GM21576 (cell line): ENCODE results near the gene SRGAP2B.
"Not testable (repeated sequence)": the region's sequence is repeated elsewhere in the genome, so short reads cannot be mapped to it uniquely, and the experiment has no call there.

Experiments
- ATAC-seq: cut with Tn5 transposase; IDR thresholded peaks from one replicate; pipeline ENCODE4 v1.9.1; 2021; ENCODE audit warnings: mild to moderate bottlenecking, moderate library complexity; ENCODE audit not compliant: unreplicated experiment

The SRGAP2B gene

GRCh38 chr1:144961604-144962583 lies 133.2 kb downstream of the SRGAP2B start:
- not testable (repeated sequence) for ATAC-seq

DNA sequence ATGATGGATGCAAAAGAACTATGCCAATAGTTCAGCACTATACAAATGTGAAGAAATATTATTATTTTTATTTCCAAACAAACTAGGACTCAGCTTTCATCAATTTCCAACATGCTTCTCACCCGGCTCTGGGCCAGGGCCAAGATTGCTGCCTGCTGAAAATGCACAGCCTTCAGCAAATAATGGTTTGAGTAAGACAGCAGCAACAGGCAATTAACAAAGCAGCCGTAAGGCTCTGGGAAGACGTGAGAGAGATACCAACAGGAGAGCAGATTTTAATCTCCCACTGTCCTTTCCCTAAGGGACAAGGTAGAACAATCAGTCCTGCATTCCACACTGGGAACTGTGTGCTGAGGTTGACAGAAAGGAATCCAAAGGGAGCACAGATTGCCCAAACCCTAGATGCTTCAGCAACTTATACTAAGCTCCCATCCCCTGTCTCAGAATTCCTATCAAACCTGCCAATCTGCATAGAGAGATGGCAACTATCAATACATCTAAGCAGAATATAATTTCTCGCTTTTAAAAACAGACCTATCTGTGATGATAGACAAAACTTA lies 134.1 kb downstream of the SRGAP2B start:
- ATAC-seq, result not testable (repeated sequence)

DNA sequence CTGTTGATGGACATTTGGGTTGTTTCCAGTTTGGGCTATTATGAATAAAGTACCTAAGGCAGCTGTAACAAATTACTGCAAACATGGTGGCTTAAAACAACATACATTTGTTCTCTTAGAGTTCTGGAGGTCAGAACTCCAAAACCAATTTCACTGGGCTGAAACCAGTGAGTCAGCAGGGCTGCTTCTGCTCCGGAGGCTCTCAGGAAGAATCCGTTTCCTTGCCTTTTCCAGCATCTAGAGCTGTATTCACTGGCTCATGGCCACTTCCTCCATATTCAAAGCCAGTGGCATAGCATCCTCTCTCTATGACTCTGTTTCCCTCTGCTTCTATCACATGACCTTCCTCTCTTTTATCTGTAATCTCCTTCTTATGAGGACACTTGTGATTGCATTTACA lies 146.7 kb downstream of the SRGAP2B start:
- ATAC-seq, result not testable (repeated sequence)

DNA sequence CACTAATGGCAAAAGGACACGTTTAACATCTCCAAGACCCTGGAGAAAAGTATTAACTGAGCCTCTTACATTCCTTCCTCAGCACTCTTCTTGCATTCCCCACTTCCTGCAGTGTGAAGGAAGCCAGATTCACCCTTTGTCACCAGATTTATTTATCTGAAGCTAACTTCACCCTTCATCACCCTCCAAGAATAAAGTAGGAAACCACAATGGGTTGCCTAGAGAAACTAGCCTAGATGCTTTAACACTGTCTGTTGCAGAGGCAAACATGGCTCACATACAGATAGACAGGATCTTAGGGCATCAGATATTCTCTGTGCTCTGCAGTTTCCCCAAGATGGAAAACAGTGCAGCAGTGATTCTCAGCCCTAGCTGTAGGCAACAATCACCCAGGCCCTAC lies 147.6 kb downstream of the SRGAP2B start:
- not testable (repeated sequence) for ATAC-seq

DNA sequence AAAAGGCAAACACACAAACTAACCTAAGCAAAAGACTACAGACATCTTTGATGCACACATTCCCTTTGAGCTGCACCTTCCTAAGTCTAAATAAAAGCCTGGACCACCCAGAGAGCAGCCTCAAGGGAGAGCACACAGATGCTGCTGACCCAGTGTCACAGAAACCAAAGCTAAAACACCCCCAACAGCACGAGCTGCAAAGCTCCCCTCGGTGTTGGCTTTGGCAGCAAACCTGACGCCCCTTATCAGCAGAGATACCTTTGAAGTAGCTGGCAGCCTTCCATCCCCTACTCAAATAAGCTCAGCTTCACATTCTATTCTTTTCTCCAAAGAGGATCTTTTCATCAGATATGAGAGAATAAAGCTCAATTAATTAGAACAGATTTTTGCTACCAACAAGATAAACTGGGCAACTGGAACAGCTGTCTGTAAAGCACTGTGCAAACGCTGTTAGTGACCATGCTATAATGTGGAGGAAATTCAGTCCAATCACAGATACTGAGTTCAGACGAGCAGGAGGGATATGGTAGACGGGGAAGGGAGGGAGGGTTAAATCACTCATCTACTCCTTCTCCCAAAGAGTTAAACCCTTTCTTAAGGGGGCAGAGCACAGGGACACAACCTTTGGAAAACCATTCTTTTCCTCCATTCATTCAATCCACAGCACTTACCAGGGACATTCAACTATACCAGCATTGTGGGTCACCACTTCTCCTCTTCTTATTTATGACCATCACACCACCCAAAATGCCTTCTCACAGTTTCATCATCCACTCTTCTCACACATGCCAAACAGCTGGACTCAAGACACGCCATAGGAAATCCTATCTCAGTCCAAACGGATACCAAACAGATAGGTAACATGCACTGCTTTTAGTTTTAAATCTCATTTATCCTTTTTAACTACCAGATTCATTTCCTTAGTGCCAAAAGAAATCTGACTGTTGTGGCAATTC lies 148.3 kb downstream of the SRGAP2B start:
- not testable (repeated sequence) for ATAC-seq

DNA sequence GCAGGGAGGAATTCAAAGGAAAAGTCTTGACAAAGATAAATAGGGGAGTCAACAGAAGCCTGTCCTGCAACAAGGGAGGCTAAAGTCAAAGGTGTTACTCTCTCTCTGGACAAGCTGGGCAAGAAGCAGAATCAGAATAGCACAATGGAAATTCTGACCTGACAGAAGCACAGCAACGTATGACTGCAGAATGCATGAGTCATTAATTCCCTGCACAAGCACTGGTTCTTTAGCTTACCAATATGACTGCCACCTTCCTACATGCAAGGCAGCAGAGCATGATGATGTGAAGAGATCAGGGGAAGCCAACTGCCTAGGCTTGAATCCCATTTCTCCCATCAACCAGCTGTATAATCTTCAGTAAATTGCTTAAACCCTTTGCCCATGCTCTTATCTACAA lies 153.4 kb downstream of the SRGAP2B start:
- not testable (repeated sequence) for ATAC-seq

DNA sequence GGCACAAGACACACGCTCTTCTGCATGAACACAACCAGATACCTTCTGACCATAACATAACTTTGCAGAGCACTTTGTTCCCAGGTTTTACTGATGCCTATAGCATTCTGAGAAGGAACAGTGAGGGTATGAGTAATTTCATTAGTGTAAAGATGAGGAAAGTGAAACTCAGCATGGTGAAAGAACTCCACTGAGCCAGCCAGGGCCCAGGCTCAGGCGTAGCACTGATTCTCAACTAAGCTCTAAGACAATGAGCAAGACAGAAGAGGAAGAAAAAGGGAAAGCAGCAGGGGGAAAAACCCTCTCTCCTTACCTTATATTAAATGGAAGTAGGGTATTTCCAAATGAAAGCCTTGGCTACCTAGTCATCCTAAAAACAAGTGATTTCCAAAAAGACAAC lies 155.1 kb downstream of the SRGAP2B start:
- ATAC-seq, result not testable (repeated sequence)

DNA sequence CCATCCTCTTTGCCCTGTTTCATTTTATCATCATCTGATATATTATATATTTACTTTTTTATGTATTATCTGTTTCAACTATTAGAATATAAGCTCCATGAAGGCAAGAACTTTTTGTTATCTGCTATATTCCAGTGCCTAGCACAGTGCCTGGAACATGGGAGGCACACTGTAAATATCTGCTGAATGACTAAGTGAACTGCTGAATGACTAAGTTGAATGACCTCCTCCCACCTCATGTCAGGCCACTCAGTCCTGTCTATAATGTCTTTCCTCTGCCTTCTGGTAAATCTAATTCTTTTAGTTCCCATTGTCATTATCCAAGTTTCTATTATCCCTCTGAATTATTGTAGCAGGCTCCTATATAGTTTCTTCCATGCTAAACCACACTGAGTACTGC lies 156.5 kb downstream of the SRGAP2B start:
- ATAC-seq, result not testable (repeated sequence)

DNA sequence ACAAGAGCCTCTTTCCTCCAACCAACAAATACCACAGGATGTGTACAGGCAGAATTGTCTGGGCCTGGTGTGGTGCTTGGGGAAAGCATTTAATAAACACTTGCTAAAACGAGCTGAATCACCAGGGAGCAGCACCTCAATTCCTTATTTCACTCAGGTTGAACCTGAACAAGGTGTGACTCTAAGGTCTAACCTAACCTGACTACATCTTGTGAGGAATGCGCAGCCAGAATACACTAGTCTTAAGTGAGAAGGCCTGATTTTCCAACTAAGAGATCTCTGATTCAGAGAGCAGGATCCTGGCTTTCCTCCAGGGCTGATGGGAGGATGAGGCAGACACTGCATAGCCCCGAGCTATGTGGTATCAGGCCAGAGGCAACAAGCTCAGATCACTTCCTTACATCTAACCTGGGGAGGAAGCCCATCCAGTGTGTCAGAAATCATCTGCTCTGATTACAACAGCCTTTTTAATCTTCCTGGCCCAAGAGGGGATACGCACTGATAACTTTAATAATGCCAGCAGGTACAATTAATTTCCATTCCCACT lies 158.9 kb downstream of the SRGAP2B start:
- not testable (repeated sequence) for ATAC-seq

- not testable (repeated sequence) for ATAC-seq
Measured at GRCh38 chr1:144935310-144935709, 159.8 kb downstream of the SRGAP2B start.

GRCh38 chr1:144933014-144933413 lies 162.1 kb downstream of the SRGAP2B start:
- ATAC-seq, result not testable (repeated sequence)

DNA sequence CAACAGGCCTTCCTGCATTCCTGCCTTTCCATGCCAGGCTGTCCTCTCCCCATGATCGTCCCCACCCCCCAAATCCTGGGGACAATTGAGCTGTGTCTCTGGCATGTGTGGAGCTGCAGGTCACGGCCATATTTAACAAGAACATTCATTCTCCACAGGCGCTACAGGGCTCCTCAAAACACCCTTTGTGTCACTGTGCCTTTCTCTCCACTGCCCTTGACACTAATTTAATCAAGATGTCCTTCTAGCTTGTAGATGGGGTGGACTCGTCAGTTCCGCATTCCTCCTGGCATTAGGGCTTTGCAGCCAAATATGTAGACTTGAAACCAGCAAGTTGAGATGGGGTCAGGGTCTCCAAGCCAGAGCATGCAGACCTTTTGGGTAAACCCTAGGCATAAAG lies 163.0 kb downstream of the SRGAP2B start:
- not testable (repeated sequence) for ATAC-seq

DNA sequence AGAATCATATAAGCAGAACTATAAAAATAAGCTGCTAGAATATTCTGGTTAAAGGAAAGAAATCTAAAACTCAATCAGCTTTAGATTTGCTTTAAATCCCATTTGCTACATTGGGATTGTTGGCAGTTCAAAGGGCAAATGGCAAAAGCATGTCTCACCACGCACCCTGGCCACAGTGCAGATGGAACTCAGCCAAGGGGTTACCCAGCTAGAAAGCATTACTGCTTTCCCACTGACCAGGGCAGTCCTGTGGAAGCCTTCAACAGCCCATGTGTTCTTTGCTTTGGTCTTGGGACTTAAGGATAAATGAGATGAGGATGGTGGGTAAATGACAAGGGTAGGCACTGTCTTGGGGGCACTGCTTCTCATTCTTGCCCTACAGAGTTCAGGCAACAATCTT lies 163.6 kb downstream of the SRGAP2B start:
- not testable (repeated sequence) for ATAC-seq

DNA sequence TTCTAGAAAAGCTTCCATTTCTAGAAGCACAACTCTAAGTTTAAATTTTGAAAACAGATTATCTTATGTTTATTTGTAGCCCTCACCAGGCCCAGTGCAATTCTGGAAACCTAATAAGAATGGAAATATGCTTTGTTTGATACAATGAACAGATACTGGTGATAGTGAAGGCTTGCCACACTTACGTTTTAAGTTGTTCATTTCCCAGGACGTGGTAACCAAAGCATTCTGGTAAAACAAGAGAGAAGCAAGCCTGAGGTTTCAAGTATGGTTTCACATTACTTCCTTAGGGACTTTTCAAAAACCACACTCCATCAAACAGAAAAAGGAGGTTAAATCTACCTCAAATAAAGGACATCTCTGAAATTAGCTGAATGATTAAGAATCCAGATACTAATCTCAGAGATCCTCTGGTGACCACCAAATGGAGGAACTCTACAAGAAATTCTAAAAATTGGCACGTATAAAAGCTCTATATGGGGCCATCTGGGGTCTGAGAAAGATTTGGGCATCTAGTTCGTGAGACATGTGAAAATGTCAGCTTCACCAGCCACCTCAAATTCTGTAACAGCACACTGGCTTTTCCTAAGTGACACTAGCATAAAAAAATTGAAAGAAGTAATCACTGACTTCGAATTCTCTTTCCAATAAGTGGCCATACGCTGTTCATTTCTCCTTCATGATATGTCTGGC lies 164.9 kb downstream of the SRGAP2B start:
- ATAC-seq, result not testable (repeated sequence)

- not testable (repeated sequence) for ATAC-seq
Measured at GRCh38 chr1:144927292-144927691, 167.8 kb downstream of the SRGAP2B start.

DNA sequence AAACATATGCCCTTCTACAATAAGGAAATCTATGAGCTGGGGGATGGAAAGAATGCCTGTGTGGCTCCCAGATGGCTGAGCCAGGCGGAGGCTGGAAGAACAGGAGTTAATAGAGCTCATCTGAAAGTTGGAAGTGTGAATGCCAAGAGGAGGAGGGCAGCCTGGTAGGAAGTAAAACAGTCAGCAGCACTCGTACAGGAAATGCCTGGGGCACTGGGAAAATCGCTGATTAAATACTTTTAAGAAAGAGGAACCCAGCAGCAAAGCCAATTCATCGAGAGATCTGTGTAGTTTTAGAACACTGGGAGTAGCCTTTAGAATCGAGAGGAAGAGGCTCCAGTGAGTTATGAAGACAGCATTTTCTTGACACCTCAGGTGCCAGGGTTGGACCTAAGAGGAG lies 171.5 kb downstream of the SRGAP2B start:
- ATAC-seq, result not testable (repeated sequence)

- not testable (repeated sequence) for ATAC-seq
Measured at GRCh38 chr1:144922785-144923184, 172.3 kb downstream of the SRGAP2B start.

DNA sequence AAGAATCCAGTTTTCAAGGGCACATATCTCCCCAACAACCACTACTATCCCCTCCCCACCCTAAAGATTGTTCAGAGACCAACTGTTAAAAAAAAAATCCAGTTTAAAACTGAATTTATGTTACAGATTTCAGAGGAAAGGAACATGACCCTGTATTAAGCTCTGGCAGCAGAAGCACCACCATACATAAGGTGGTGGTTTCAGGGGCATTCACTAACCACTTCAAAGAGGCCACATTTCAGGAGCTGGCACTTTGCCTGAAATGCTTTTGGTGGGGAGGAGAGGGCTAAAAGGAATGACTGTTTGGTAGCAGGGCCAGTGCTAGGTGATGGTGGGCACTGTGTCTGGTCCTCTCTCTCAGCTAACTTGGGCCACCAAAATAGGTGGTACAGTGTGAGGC lies 176.0 kb downstream of the SRGAP2B start:
- ATAC-seq, result not testable (repeated sequence)

GRCh38 chr1:144918027-144918603 lies 177.0 kb downstream of the SRGAP2B start:
- ATAC-seq, result not testable (repeated sequence)
